ENCODE results near the gene IFT88. TPM values are rescaled to one million over a fixed set of nuclear protein-coding genes. Genes with fewer than 3 reads are reported as not detected.

Gene IFT88
- total and polyA plus RNA-seq, 2 of the 8 experiments (the other 6 are each of a cell fraction or from before 2014, with no cell fraction given) = 1.7 to 5.8 TPM

- 0 out of 2 replicates have a peak, but pooled peaks have one; percentile 44 for TF ChIP-seq RBBP5 (IDR thresholded peaks at IDR 0.05; ENCODE audit: borderline replicate concordance, low read depth, low read length)
These were observed 41.1 kb upstream of the IFT88 start, which contains the start of gene CRYL1 (continued) for GRCh38 chr13:20525601-20526544.

Measured in H1 (cell line).